ENCODE results near the gene ATP8B3.

The ATP8B3 gene

GRCh38 chr19:1847684-1848398 is 35.8 kb upstream of the ATP8B3 start:
- TF ChIP-seq, protein P1, sequence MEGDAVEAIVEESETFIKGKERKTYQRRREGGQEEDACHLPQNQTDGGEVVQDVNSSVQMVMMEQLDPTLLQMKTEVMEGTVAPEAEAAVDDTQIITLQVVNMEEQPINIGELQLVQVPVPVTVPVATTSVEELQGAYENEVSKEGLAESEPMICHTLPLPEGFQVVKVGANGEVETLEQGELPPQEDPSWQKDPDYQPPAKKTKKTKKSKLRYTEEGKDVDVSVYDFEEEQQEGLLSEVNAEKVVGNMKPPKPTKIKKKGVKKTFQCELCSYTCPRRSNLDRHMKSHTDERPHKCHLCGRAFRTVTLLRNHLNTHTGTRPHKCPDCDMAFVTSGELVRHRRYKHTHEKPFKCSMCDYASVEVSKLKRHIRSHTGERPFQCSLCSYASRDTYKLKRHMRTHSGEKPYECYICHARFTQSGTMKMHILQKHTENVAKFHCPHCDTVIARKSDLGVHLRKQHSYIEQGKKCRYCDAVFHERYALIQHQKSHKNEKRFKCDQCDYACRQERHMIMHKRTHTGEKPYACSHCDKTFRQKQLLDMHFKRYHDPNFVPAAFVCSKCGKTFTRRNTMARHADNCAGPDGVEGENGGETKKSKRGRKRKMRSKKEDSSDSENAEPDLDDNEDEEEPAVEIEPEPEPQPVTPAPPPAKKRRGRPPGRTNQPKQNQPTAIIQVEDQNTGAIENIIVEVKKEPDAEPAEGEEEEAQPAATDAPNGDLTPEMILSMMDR (IDR thresholded peaks at IDR 0.05), result no peak

DNA sequence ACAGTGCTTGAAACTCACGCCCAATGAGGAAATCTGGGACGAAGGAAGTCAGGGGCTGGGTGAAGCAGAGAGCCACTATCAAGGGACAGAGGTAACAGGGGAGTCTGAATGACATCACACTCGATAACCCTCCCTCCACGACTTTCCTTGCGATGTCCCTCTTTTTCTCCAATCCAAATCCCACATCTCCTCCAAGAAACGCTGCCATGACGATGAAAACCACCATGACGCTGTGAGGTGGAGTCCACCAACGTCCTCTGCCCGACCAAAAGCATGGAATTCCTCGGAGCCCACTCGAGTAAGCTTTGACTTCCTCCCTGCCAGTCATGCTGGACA is 35.2 kb upstream of the ATP8B3 start:
- TF ChIP-seq, protein P1 (IDR thresholded peaks at IDR 0.05), result no peak

GRCh38 chr19:1846517-1847204 is 34.6 kb upstream of the ATP8B3 start:
- TF ChIP-seq, protein P1 (IDR thresholded peaks at IDR 0.05), result no peak

DNA sequence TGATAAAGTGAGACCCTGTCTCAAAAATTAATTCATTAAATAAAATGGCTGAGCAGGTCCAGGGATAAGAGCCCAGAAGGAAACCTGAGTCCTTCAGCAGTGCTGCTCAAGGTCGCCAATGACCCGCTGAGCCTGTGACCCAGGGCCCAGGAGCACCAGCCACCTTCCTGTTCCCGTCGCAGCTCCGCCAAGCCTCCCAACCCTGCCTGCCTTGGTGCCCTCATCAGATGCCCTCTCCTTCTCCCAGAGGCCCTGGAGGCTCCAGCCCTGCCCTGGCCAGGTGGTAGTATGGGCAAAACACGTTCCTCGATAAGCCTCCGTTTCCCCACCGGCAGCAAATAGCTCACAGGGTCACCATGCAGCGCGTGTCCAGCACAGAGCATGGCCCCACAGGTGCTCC is 33.6 kb upstream of the ATP8B3 start:
- TF ChIP-seq, protein P1 (IDR thresholded peaks at IDR 0.05), result no peak

DNA sequence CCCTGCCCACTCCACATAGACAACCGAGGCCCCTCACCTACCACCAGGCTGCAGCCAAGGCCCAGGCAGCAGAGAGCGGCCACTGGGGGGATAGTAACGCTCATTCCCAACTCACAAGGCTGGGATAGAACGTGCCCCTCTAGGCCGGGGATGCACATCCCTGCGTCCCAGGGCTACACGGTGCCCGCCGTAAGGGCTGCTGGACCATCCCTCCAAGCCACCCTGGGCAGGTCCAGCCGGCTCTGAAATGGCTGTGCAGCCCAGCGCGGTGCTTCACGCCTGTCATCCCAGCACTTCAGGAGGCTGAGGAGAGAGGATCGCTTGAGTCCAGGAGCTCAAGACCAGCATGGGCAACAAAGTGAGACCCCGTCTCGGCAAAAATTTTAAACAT is 33.0 kb upstream of the ATP8B3 start:
- TF ChIP-seq, protein P1 (IDR thresholded peaks at IDR 0.05), result no peak

- TF ChIP-seq, protein P1 (IDR thresholded peaks at IDR 0.05), result no peak
Measured at GRCh38 chr19:1844513-1845124, 32.5 kb upstream of the ATP8B3 start.

- TF ChIP-seq, protein P1 (IDR thresholded peaks at IDR 0.05), result no peak
Measured at GRCh38 chr19:1843646-1844394, 31.7 kb upstream of the ATP8B3 start.

Data from LNCAP (cell line).